H1 (cell line): ENCODE results near the gene RAB3B. TPM values are rescaled to one million over a fixed set of nuclear protein-coding genes. Genes with fewer than 3 reads are reported as not detected.

ENCODE experiments used
- CBX8 ChIP-seq: fragments of 300-800, 300-1000 bp; sonication (generic); IDR thresholded peaks from 2 replicates; pipeline ENCODE4 v1.7.1; 2016; ENCODE audit warnings: low read depth, low read length, borderline replicate concordance
- EGR1 ChIP-seq: IDR thresholded peaks from 2 replicates; pipeline ENCODE4 v1.6.1; 2011; ENCODE audit warnings: low read depth, low read length, borderline replicate concordance
- JUND ChIP-seq: IDR thresholded peaks from 2 replicates; pipeline ENCODE4 v1.6.1; 2011; ENCODE audit warnings: mild to moderate bottlenecking, improper control_type of control experiment, low read length
- KDM5A ChIP-seq: fragments of 200-600 bp; IDR thresholded peaks from 2 replicates; pipeline ENCODE4 v1.7.1; 2012; ENCODE audit warnings: mild to moderate bottlenecking, low read length, inconsistent platforms, mixed read lengths
- RBBP5 ChIP-seq: IDR thresholded peaks from 2 replicates; pipeline ENCODE4 v1.7.1; 2012; ENCODE audit warnings: low read depth, mild to moderate bottlenecking, inconsistent platforms, low read length, moderate library complexity, borderline replicate concordance
- SP4 ChIP-seq: IDR thresholded peaks from 2 replicates; pipeline ENCODE4 v1.6.1; 2012; ENCODE audit warnings: low read length, inconsistent platforms
- polyA plus RNA-seq, 7 experiments: library from polyadenylated mRNA; depleted of rRNA in 3 of 7; stranded (reverse) in 5 of 7; unstranded in 2 of 7; fragments of >200 nt in 5 of 7; fragments of 200-250 nt in 2 of 7; gene quantifications; 1 replicate in 5 of 7; 2 replicates in 1 of 7; 4 replicates in 1 of 7; pipeline versions ENCODE4 v1.2.1 to v1.2.3, GENCODE V29; 2011 to 2013; ENCODE audit warnings: missing spikeins in 2 of 7, mixed read lengths in 2 of 7
- total RNA-seq: library from RNA; stranded (reverse); fragmentation: NEBNext Ultra II Directional; extraction: Animal tissue kit (Norgen Biotek cat#: 25700); gene quantifications from 2 replicates; pipeline ENCODE4 v1.2.1, GENCODE V29; 2021

Gene RAB3B
- total and polyA plus RNA-seq, 2 of the 8 experiments (the other 6 are each of a cell fraction or from before 2014, with no cell fraction given) = 12.5 to 36.8 TPM

DNA sequence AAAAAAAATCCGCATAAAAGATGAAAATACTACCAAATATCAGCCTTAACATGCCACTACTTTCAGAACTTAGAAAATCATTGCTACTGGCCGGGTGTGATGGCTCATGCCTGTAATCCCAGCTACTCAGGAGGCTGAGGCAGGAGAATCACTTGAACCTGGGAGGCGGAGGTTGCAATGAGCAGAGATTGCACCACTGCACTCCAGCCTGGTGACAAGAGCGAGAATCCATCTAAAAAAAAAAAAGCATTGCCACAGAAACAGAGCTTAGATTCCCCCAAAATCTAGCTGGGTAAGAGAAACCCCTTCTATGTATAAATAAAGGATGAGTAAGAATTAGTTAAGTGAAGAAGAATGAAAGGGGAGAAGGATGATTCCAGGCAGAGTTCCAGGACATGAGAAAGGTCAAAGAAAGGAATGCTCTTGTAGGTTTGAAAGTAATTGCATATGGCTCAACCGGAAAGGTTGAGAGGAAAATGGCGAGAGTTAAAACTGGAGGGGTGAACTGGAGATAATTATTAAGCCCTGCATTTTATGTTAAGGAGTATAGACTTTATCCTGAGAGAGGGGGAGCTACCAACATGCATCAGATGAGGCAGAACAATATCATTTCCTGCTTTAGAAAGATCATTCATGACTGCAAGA is 92.3 kb downstream of the RAB3B start (continued):
- TF ChIP-seq SP4 (no peak), RBBP5 (no peak), JUND (no peak), CBX8 (no peak), KDM5A (no peak), EGR1 (no peak)
- TF ChIP-seq, all 59 proteins: peak for 0
